Astrocyte (in vitro differentiated cells and primary cell): Measurements from ENCODE around the gene SOCS6. TPM values are rescaled to one million over a fixed set of nuclear protein-coding genes. Genes with fewer than 3 reads are reported as not detected.

Experiments used
- DNase-seq: peaks from one replicate; pipeline ENCODE4 v3.0.0-alpha.2; 2010; ENCODE audit warnings: low read depth
- FAIRE-seq: peaks from 2 replicates; lab custom pipeline; 2011; peaks lifted over from hg19 to GRCh38; lab: Jason Lieb, UNC
- H2AFZ ChIP-seq: 2 replicates; pipeline ENCODE4 v1.6.0; 2012; ENCODE audit warnings: low read depth, low read length, inconsistent platforms
- H3K27ac ChIP-seq: 2 replicates; pipeline ENCODE4 v1.5.1; 2011; ENCODE audit warnings: low read depth, low read length, inconsistent platforms
- H3K27me3 ChIP-seq: 2 replicates; pipeline ENCODE4 v1.6.0; 2011; ENCODE audit warnings: low read length, inconsistent platforms; ENCODE audit not compliant: insufficient read depth
- H3K36me3 ChIP-seq: 2 replicates; pipeline ENCODE4 v1.5.1; 2011; ENCODE audit warnings: low read length, inconsistent platforms; ENCODE audit not compliant: insufficient read depth
- H3K4me1 ChIP-seq: 2 replicates; pipeline ENCODE4 v1.5.1; 2011; ENCODE audit warnings: low read length, inconsistent platforms; ENCODE audit not compliant: insufficient read depth
- H3K4me2 ChIP-seq: 2 replicates; pipeline ENCODE4 v1.6.0; 2012; ENCODE audit warnings: low read length, inconsistent platforms
- H3K4me3 ChIP-seq: 2 replicates; pipeline ENCODE4 v1.5.1; 2011; ENCODE audit warnings: low read depth, mild to moderate bottlenecking, low read length, inconsistent platforms; ENCODE audit not compliant: insufficient read depth
- H3K79me2 ChIP-seq: 2 replicates; pipeline ENCODE4 v1.6.0; 2012; ENCODE audit warnings: mild to moderate bottlenecking, low read length, inconsistent platforms; ENCODE audit not compliant: insufficient read depth
- H3K9ac ChIP-seq: 2 replicates; pipeline ENCODE4 v1.6.0; 2012; ENCODE audit warnings: mild to moderate bottlenecking, low read length, inconsistent platforms
- H3K9me3 ChIP-seq: 2 replicates; pipeline ENCODE4 v1.5.1; 2012; ENCODE audit warnings: low read depth, mild to moderate bottlenecking, low read length, inconsistent platforms; ENCODE audit not compliant: insufficient read depth
- H4K20me1 ChIP-seq: 2 replicates; pipeline ENCODE4 v1.6.0; 2012; ENCODE audit warnings: low read length, inconsistent platforms; ENCODE audit not compliant: insufficient read depth
- H3K27ac Mint-ChIP-seq: one replicate; pipeline ENCODE4 v1.8.0; 2021; ENCODE audit warnings: mild to moderate bottlenecking, mixed read lengths; ENCODE audit not compliant: unreplicated experiment
- H3K27me3 Mint-ChIP-seq: one replicate; pipeline ENCODE4 v1.8.0; 2021; ENCODE audit warnings: low read depth, mixed read lengths; ENCODE audit not compliant: unreplicated experiment
- H3K36me3 Mint-ChIP-seq: one replicate; pipeline ENCODE4 v1.8.0; 2021; ENCODE audit warnings: low read depth, mixed read lengths; ENCODE audit not compliant: unreplicated experiment
- H3K4me1 Mint-ChIP-seq: one replicate; pipeline ENCODE4 v1.8.0; 2021; ENCODE audit warnings: low read depth, mixed read lengths; ENCODE audit not compliant: unreplicated experiment
- H3K4me3 Mint-ChIP-seq: one replicate; pipeline ENCODE4 v1.8.0; 2021; ENCODE audit warnings: mild to moderate bottlenecking, moderate library complexity, mixed read lengths; ENCODE audit not compliant: unreplicated experiment
- H3K9me3 Mint-ChIP-seq: one replicate; pipeline ENCODE4 v1.8.0; 2021; ENCODE audit warnings: mild to moderate bottlenecking, mixed read lengths; ENCODE audit not compliant: unreplicated experiment
- EZH2 ChIP-seq: IDR thresholded peaks from 2 replicates; pipeline ENCODE4 v1.6.1; 2012; ENCODE audit warnings: mild to moderate bottlenecking, low read length, inconsistent platforms; ENCODE audit not compliant: insufficient read depth
- total RNA-seq: library from RNA; stranded (reverse); gene quantifications from 2 replicates; pipeline ENCODE4 v1.2.1, GENCODE V29; 2021
- TF ChIP-seq, protein P1 (sequence below): IDR thresholded peaks from 2 replicates; pipeline ENCODE4 v1.5.1; 2011; ENCODE audit warnings: low read depth, mild to moderate bottlenecking, inconsistent platforms, low read length, moderate library complexity; ENCODE audit not compliant: insufficient read depth

The SOCS6 gene
- total RNA-seq, 1 donor from 2014 or later, result 24.1 TPM

DNA sequence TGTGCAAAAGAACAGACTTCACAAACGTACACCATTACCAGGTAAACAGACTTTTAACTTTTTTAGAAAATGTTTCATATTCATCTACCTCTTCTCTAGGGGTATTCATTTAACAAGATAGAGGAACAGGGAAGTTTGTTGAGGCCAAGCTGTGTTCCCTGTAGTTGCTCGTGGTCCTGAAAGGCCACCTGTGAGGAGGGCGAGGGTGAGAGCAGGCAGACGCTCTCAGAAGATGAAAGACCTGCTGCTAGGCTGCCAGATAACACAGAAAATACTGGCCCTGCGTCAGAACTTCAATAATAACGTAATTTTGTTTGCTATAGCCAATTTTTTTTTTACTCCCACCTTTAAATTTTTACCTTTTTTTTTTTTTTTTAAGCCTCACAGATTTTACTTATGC is 42.0 kb downstream of the SOCS6 start:
- peaks cover 2% of the 10 kb centered on the region for H3K36me3 ChIP-seq
- H4K20me1 ChIP-seq, result peaks cover 6% of the 10 kb centered on the region
- no peak overlapping the region for H3K9ac ChIP-seq
- H3K27ac ChIP-seq, result no peak overlapping the region
- peaks cover 15% of the 10 kb centered on the region for H3K4me1 ChIP-seq
- peaks cover 36% of the 10 kb centered on the region for H3K79me2 ChIP-seq
- Mint-ChIP-seq H3K27ac (no peak overlapping the region), H3K27me3 (no peaks in the 10 kb centered on the region), H3K4me3 (no peak overlapping the region), H3K36me3 (peaks cover 10% of the 10 kb centered on the region), H3K9me3 (no peaks in the 10 kb centered on the region), H3K4me1 (peaks cover 34% of the 10 kb centered on the region)
- no peak overlapping the region for H3K4me3 ChIP-seq
- TF ChIP-seq, protein P1, sequence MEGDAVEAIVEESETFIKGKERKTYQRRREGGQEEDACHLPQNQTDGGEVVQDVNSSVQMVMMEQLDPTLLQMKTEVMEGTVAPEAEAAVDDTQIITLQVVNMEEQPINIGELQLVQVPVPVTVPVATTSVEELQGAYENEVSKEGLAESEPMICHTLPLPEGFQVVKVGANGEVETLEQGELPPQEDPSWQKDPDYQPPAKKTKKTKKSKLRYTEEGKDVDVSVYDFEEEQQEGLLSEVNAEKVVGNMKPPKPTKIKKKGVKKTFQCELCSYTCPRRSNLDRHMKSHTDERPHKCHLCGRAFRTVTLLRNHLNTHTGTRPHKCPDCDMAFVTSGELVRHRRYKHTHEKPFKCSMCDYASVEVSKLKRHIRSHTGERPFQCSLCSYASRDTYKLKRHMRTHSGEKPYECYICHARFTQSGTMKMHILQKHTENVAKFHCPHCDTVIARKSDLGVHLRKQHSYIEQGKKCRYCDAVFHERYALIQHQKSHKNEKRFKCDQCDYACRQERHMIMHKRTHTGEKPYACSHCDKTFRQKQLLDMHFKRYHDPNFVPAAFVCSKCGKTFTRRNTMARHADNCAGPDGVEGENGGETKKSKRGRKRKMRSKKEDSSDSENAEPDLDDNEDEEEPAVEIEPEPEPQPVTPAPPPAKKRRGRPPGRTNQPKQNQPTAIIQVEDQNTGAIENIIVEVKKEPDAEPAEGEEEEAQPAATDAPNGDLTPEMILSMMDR, result no peak
- TF ChIP-seq EZH2, result no peak
- FAIRE-seq (no peak), DNase-seq (no peak)
- H3K9me3 ChIP-seq, result peaks cover 5% of the 10 kb centered on the region
- no peaks in the 10 kb centered on the region for H3K27me3 ChIP-seq
- H3K4me2 ChIP-seq, result no peak overlapping the region
- no peak overlapping the region for H2AFZ ChIP-seq

- Histone ChIP-seq H2AFZ (no peak overlapping the region), H3K4me3 (no peak overlapping the region), H4K20me1 (peaks cover 1% of the 10 kb centered on the region), H3K27me3 (no peaks in the 10 kb centered on the region), H3K9me3 (peaks cover 5% of the 10 kb centered on the region), H3K79me2 (peaks cover 29% of the 10 kb centered on the region), H3K27ac (no peak overlapping the region), H3K4me2 (no peak overlapping the region), H3K36me3 (no peaks in the 10 kb centered on the region), H3K9ac (no peak overlapping the region), H3K4me1 (peaks cover 15% of the 10 kb centered on the region)
- no peaks in the 10 kb centered on the region for H3K9me3 Mint-ChIP-seq
- DNase-seq (no peak), FAIRE-seq (no peak)
- peak overlapping the region; percentile 91 for H3K27ac Mint-ChIP-seq
- no peaks in the 10 kb centered on the region for H3K27me3 Mint-ChIP-seq
- TF ChIP-seq, protein P1, result no peak
- no peak for TF ChIP-seq EZH2
- H3K4me1 Mint-ChIP-seq, result peaks cover 41% of the 10 kb centered on the region
- no peak overlapping the region for H3K4me3 Mint-ChIP-seq
- H3K36me3 Mint-ChIP-seq, result peaks cover 7% of the 10 kb centered on the region
Observed at GRCh38 chr18:70331456-70332097, 42.7 kb downstream of the SOCS6 start.

- Mint-ChIP-seq H3K4me1 (peaks cover 49% of the 10 kb centered on the region), H3K27ac (peak overlapping the region; percentile 91), H3K4me3 (no peak overlapping the region), H3K36me3 (peaks cover 7% of the 10 kb centered on the region), H3K27me3 (no peaks in the 10 kb centered on the region), H3K9me3 (no peaks in the 10 kb centered on the region)
- Histone ChIP-seq H3K36me3 (no peaks in the 10 kb centered on the region), H3K4me1 (peaks cover 26% of the 10 kb centered on the region), H3K79me2 (peaks cover 18% of the 10 kb centered on the region), H2AFZ (no peak overlapping the region), H3K27ac (peak overlapping the region; percentile 57), H3K27me3 (no peaks in the 10 kb centered on the region), H3K9me3 (peaks cover 5% of the 10 kb centered on the region), H3K4me2 (peak overlapping the region; percentile 27), H3K4me3 (no peak overlapping the region), H3K9ac (peak overlapping the region; percentile 49), H4K20me1 (no peaks in the 10 kb centered on the region)
- FAIRE-seq (no peak), DNase-seq (peak; percentile 38)
- no peak for TF ChIP-seq EZH2
- TF ChIP-seq, protein P1, result no peak
Observed at GRCh38 chr18:70332694-70333093, 43.8 kb downstream of the SOCS6 start.
